Amniotic stem cell (primary cell): ENCODE results near the gene ZNF277.
A peak's percentile ranks its signal among the peaks of the same experiment; 100 is the strongest.

Experiments
- DNase-seq: peaks from one replicate; lab custom pipeline; 2025; lab: John Stamatoyannopoulos, UW

ZNF277 gene

DNA sequence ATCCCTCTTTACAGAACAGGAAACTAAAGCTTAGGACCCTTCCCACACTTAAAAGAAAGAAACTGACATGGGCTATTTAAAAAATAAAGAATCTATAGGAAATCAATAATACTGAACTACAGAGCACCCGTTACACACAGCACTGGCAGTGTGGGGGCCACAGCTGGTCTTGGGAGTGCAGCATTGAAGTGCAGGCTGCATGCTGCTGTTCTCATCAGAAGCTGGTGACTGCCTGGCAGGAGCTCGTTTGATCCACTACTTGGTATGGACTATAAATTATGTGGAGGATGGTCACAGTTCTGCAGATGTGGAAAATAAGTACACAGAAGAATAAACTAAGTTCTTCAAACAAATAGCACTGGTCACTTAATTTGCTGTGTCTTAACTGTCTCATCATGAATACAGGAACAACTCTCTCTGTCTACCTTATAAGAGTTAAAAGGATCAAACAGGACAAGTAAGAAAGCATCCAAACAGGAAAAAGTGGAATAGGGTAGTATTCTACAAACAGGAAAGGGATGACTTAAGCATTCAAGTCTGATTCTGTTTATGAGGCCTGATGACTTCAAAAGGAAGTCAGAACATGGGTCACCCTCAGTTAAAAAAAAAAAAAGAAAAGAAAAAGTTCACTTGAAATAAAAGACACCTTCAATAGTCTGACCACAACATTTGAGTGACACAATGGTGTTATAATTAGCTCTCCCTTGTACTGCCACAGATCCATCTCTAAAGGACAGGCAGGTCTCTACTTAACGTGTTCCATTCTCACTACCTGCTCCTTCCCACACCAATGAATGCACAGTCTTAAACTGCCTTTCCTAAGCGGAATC is 21.3 kb upstream of the ZNF277 start:
- DNase-seq: no peak

GRCh38 chr7:112186300-112186699 is 20.2 kb upstream of the ZNF277 start:
- DNase-seq: no peak

DNA sequence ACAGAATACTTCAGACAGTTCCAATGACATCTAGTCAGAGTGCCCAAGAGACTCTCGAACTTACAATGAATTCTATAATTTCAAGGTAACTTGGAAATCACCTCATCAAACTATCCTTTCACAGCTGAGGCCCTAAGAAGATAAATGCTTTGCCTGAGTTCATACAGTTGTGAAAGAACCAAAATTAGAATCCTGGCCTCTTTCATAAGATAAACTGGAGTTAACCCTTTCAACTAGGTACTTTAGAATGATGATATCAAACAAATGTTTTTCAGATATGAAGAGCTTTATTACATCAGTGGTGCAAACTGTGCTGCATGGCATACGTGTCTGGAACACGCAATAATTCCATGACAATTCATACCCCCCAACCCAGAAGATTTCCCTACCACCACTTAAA is 18.2 kb upstream of the ZNF277 start:
- no peak for DNase-seq

GRCh38 chr7:112189691-112190090 is 16.8 kb upstream of the ZNF277 start:
- DNase-seq: no peak

DNA sequence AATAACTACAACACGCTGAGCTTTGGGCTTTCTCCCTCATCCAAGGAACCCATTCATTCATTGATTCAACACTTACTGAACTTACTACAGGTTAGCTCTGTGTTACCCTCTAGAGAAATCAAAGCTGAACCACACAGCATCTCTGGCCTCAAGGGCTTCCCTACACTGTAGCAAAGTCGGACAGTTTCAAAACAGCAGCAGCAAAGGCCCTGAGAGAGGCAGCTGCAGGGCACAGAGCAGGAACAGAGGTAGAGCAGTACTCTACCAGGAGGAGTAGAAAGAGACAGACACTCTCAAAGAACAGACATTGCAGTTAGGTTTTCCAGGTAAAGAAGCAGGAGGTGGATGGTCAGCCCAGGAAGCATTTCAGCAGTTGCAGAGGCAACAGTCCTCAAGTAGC is 16.4 kb upstream of the ZNF277 start:
- DNase-seq: no peak

- peak; percentile 62 for DNase-seq
These were observed 14.0 kb upstream of the ZNF277 start for GRCh38 chr7:112192236-112193154.

DNA sequence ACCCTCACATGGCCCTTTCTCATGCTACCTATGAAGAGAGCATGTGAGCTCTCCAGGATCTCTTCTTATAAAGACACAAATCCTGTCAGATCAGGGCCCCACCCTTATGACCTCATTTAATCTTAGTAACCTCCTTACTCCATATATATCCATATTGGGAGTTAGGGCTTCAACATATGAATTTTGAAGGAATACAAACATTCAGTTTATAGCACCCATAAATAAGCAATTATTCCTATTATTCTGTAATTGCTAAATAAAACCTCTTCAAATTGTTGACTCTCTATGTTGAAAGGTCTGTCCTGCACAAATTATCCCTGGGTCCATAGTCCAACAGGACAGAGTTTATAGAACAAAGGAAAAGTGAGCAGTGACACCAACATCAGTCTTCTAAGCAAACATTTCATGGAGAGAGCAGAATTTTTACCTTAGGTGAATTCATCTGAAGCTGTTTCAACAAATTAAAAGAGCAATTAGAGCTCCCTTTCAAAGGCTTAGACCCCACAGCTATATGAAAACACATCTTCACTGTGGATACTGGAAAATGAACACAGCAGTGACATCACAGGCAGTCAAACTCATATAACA is 12.5 kb upstream of the ZNF277 start:
- DNase-seq: no peak

DNA sequence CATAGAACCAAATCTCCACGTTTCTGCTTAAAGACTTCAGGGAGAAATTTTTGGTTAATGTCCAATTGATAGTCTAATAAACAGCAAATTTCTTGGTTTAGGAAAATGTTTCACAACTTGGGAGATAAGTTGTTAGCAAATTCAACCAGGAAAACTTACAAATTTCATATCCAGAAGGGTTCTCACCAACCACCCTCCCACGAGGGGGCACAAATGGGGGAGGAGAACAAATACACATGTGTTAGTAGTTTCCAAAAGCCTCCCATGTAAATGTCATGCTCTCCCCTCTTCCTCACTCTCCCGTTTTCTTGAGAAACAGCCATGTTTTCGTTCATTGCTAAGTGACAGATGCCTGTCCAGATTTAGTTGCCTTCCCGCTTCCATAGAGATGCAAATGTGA is 10.8 kb upstream of the ZNF277 start:
- no peak for DNase-seq

DNA sequence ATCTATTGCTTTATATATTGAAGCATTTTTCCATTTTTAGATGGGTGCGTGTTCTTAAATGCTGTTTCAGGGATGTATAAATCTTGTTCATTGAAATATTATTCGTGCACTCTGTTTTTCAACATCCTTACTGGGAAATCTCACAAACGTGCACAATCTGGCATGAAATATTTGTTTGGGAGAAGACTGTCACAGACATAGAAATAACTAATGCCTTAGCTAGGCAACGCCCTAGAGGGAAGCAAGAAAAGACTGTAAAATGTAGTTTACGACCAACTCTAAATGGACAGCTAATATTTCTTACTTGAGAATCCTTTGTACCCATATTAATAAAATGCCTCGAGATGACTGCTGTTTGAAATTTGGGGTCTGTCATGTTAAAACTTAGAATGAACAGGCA is 9.2 kb upstream of the ZNF277 start:
- no peak for DNase-seq

GRCh38 chr7:112199035-112199655 is 7.3 kb upstream of the ZNF277 start:
- no peak for DNase-seq

DNA sequence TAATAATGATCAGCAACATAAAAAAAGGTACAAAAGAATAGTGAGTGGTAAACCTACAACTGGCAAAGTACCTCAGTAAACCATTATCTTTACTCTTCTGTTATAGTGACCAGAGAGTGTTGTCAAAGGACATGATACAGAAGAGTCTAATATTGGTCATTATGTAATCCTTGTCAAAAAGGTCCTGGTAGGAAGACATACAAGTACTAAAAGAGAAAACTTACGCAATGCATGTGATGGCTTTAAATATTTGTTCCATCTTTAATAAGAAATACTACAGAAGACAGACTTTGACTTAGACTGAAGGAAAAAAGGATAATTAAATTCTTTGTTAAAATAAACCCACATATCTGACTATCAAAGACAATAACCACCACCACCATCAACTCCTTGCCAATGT is 6.8 kb upstream of the ZNF277 start:
- DNase-seq: no peak

GRCh38 chr7:112201411-112201810 is 5.1 kb upstream of the ZNF277 start:
- no peak for DNase-seq

DNA sequence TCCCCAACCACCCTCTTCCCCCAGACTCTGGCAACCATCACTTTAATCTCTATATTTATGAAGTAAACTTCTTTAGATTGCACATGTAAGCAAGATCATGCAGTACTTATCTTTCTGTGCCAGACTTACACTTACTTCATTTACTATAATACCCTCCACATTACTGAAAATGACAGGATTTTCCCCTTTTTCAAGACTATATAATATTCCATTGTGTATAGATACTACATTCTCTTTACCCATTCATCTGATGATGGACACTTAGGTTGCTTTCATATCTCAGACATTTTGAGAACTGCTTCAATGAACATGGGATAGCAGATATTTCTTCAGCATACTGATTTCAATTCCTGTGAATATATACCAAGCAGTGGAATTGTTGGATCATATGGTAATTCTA is 4.7 kb upstream of the ZNF277 start:
- no peak for DNase-seq

- no peak for DNase-seq
These were observed 3.7 kb upstream of the ZNF277 start for GRCh38 chr7:112202816-112203215.

DNA sequence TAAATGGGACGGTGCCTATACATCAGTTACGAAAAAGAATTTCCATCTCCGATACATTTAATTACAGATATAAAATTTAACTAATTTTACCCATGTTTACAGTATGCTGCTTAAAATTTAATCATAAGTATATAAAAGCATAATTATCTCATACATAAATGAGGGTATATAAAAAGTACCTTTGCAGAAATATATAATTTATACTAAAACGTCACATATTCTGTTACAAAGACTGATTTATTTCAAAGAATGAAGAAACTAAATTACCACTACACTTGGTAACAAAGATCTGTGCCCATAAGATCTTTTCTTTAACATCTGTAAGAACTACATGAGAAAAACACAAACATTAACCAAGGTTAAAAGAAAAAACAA is 3.1 kb upstream of the ZNF277 start:
- DNase-seq: no peak

GRCh38 chr7:112204499-112205342 is 1.8 kb upstream of the ZNF277 start:
- DNase-seq: no peak

DNA sequence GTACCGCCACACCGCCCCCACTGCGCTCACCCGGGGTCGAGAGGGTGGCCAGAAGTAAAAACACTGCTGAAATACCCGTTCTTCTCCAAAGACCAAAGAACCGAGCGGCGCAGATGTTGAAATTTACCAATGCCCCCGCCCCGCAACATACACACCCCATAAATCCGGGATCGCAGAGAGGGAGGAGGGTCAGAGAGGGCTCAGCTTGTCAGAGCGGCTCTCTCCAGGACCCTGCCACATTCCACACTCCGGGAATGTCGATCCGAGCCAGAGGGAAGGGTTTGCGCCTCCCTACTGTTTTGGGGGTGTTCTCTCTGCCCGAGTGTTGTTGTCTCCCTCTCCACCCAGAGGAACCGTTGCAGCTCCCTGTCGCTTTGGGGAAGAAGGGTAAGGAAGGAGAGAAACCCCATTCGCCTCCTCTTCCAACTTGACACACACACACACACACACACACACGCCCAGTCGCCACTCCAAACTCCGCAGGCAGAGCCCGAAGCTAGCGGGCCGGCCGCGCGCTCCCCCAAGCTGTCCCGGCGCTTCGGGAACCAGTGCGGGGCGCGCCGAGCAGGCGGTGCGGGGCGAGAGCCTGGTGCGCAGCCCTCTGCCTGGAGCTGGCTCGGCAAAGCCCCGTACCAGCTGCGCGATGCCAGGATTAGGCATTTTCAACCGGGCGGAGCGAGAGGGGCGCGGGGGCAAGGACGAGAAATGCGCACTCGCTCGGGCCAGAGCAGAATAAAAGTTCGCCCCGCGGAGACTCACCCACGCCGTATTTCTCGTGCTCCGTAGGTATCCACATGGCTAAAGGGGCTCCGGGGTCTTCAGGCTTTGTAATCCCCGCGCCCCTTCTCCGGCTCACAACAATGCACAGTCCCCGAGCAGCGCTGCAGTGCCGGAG is 905 bp upstream of the ZNF277 start:
- no peak for DNase-seq

DNA sequence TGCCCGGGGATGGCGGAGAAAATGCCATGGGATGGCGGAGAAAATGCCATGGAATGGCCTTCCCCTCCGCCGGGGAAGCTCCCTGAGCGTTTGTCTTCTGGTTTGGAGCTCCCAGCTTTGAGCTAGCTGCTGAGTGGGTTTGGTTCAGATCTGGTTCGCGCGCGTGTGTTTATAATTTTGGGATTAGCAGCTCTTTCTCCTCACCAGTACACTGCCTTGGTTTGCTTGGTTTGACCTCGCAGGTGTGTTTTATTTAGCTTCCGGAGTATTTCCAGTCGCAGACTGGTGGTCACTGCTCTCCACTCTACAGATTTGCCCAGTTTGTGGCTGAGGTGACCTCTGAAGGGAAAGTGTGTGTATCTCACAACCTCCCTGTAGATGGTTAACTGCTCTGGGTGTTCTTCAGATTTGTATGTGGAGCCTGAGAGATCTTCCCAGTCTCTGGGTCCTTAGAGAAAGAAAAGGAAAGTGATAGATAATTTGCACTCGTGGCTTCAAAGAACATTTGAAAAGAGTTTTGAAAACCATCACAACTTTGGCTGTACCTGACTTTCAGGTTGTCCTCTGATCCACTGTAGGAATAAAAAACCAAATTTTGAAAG is 597 bp downstream of the ZNF277 start:
- DNase-seq: no peak

DNA sequence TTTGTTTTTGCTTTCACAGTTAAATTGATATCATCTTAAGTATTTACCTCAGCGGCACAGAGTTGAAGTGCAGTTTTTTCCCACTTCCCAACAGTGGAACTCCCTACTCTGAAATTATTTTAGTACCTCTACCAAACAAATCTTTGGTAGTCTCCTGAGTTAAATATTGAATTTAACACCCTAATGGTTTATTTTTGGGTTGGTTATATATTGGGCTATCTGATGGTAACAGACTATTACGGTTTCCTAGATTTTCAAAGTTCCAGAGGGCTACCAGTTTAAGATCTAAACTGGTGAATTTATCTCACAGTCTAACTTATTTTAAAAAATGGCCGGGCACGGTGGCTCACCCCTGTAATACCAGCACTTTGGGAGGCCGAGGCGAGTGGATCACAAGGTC is 1.3 kb downstream of the ZNF277 start:
- no peak for DNase-seq

- no peak for DNase-seq
These were observed 4.9 kb downstream of the ZNF277 start for GRCh38 chr7:112211348-112211907.
